OCI-LY7 (cell line): Measurements from ENCODE around the gene KCNIP4.

Experiments
- CTCF ChIP-seq: fragments of 200-600 bp; sonication (generic); conservative IDR thresholded peaks from 2 replicates; pipeline ENCODE4 v1.5.1; 2014; ENCODE audit warnings: mild to moderate bottlenecking, antibody characterized with exemption, low read length, moderate library complexity, mixed read lengths
- EZH2phosphoT487 ChIP-seq: fragments of 200-600 bp; sonication (generic); IDR thresholded peaks from 2 replicates; pipeline ENCODE4 v1.6.1; 2018; ENCODE audit warnings: low read depth, borderline replicate concordance, mild to moderate bottlenecking, mixed run types, antibody characterized with exemption, low read length, moderate library complexity, mixed read lengths

- TF ChIP-seq CTCF (no peak), EZH2phosphoT487 (no peak)
Observed at GRCh38 chr4:21061902-21062301, 886.7 kb downstream of the KCNIP4 start.
